Upper lobe of left lung (tissue), 6 donors: ENCODE results near the gene AKIRIN1. TPM values are rescaled to one million over a fixed set of nuclear protein-coding genes. Genes with fewer than 3 reads are reported as not detected.

Source experiments
- ATAC-seq, 2 donors: fragments of 200-7000 bp; cut with Tn5 transposase; one replicate each; pipeline ENCODE4 v1.9.1; 2022; ENCODE audit warnings: mild to moderate bottlenecking in 2 of 2, moderate library complexity in 2 of 2; ENCODE audit not compliant: low FRiP score in 2 of 2
- DNase-seq, 2 donors: peaks; one replicate each; pipeline ENCODE4 v3.0.0-alpha.2; 2019 to 2020
- H3K27ac ChIP-seq, 4 donors: fragments of 200-600 bp; sonication (generic); one replicate each; pipeline ENCODE4 v1.5.1; 2016 to 2019
- H3K27me3 ChIP-seq, 4 donors: fragments of 200-600 bp; sonication (generic); one replicate each; pipeline ENCODE4 v1.5.1; 2017 to 2019
- H3K36me3 ChIP-seq, 4 donors: fragments of 200-600 bp; sonication (generic); one replicate each; pipeline ENCODE4 v1.5.1; 2016 to 2019
- H3K4me1 ChIP-seq, 4 donors: fragments of 200-600 bp; sonication (generic); one replicate each; pipeline ENCODE4 v1.5.1; 2018 to 2019
- H3K4me3 ChIP-seq, 4 donors: fragments of 200-600 bp; sonication (generic); one replicate each; pipeline ENCODE4 v1.5.1; 2017 to 2019; ENCODE audit warnings: mild to moderate bottlenecking in 2 of 4, moderate library complexity in 1 of 4
- H3K9me3 ChIP-seq, 4 donors: fragments of 200-600 bp; sonication (generic); one replicate each; pipeline ENCODE4 v1.5.1; 2018 to 2019
- CTCF ChIP-seq, 6 experiments: fragments of 450-650 bp in 4 of 6; fragments of 200-600 bp in 2 of 6; sonication (generic) in 2 of 6; IDR thresholded peaks; one replicate each; pipeline ENCODE4 v1.5.1; 2016 to 2019; ENCODE audit warnings: antibody characterized with exemption in 6 of 6
- EP300 ChIP-seq, 4 donors: sonication (generic); formaldehyde crosslinking; IDR thresholded peaks; one replicate each; pipeline ENCODE4 v1.5.1; 2017; ENCODE audit warnings: antibody characterized with exemption in 4 of 4, control low read depth in 2 of 4
- POLR2A ChIP-seq, 4 donors: fragments of 450-650 bp; IDR thresholded peaks; one replicate each; pipeline ENCODE4 v1.5.1; 2016 to 2017; ENCODE audit warnings: antibody characterized with exemption in 4 of 4, mild to moderate bottlenecking in 2 of 4
- POLR2AphosphoS5 ChIP-seq, 2 donors: sonication (generic); formaldehyde crosslinking; IDR thresholded peaks; one replicate each; pipeline ENCODE4 v1.5.1; 2017; ENCODE audit warnings: antibody characterized with exemption in 2 of 2
- WGBS, 2 donors: methylation state at CpG; one replicate each; pipeline ENCODE4 v1.1.5; 2017 to 2018; 5-methylcytosine and 5-hydroxymethylcytosine counted together
- total RNA-seq, 6 donors: library from RNA; depleted of rRNA in 4 of 6; stranded (reverse); fragments of >200 nt in 4 of 6; gene quantifications; one replicate each; pipeline versions ENCODE4 v1.1.0 to v1.2.1, GENCODE V29; 2016 to 2021
- donor health status: DM: no; HTN: no; CAD: no; lungs with moderate emphysema.
- donor health status: DM: no; HTN: yes; CAD: no; lungs with severe emphysema.

Gene AKIRIN1
- total RNA-seq, 6 donors from 2014 or later, result 10.5 to 50.6 (median 37.8) TPM

GRCh38 chr1:39026866-39027507 lies 35.9 kb downstream of the AKIRIN1 start:
- H3K36me3 ChIP-seq, result peaks cover 4 to 35% (median 33%) of the 10 kb centered on the region in 4 donors
- no peaks in the 10 kb centered on the region for H3K9me3 ChIP-seq
- H3K4me3 ChIP-seq, result peak overlapping the region; percentile 44 to 79 (median 68)
- H3K27ac ChIP-seq, result peak overlapping the region; percentile 86 to 94 (median 93)
- no peak for TF ChIP-seq POLR2AphosphoS5 (IDR thresholded peaks at IDR 0.05)
- no peak for TF ChIP-seq EP300 (IDR thresholded peaks at IDR 0.05)
- no peak for TF ChIP-seq POLR2A (IDR thresholded peaks at IDR 0.05)
- no peak for TF ChIP-seq CTCF (IDR thresholded peaks at IDR 0.05)
- peaks cover 10 to 15% (median 12%) of the 10 kb centered on the region in 4 donors for H3K4me1 ChIP-seq
- ATAC-seq, result no peak
- DNase-seq, result peak in 1 of 2 donors; percentile 51
- 34 to 35% methylated on average over 20 to 30 of the region's 30 CpGs for WGBS, 2 donors
- no peaks in the 10 kb centered on the region for H3K27me3 ChIP-seq

GRCh38 chr1:39034114-39034654 lies 43.1 kb downstream of the AKIRIN1 start:
- ATAC-seq (no peak), DNase-seq (no peak)
- H3K9me3 ChIP-seq, result no peaks in the 10 kb centered on the region
- H3K4me3 ChIP-seq, result no peak overlapping the region
- H3K27ac ChIP-seq, result peak overlapping the region in 2 of 4 donors; percentile 24 to 26
- 51 to 68% methylated on average over 6 of the region's 6 CpGs for WGBS, 2 donors
- peaks cover 11 to 90% (median 70%) of the 10 kb centered on the region in 4 donors for H3K36me3 ChIP-seq
- TF ChIP-seq POLR2A (IDR thresholded peaks at IDR 0.05), result no peak
- no peak for TF ChIP-seq EP300 (IDR thresholded peaks at IDR 0.05)
- no peak for TF ChIP-seq CTCF (IDR thresholded peaks at IDR 0.05)
- TF ChIP-seq POLR2AphosphoS5 (IDR thresholded peaks at IDR 0.05), result no peak
- H3K27me3 ChIP-seq, result no peaks in the 10 kb centered on the region
- peaks cover 0 to 8% (median 0%) of the 10 kb centered on the region in 4 donors for H3K4me1 ChIP-seq

GRCh38 chr1:39036678-39037077 lies 45.6 kb downstream of the AKIRIN1 start:
- Histone ChIP-seq H3K36me3 (peaks cover 7 to 78% (median 47%) of the 10 kb centered on the region in 4 donors), H3K27ac (no peak overlapping the region), H3K4me1 (peaks cover 0 to 5% (median 0%) of the 10 kb centered on the region in 4 donors), H3K4me3 (no peak overlapping the region), H3K27me3 (no peaks in the 10 kb centered on the region), H3K9me3 (no peaks in the 10 kb centered on the region)
- ATAC-seq (no peak), DNase-seq (no peak)
- 95 to 98% methylated on average over 5 of the region's 5 CpGs for WGBS, 2 donors
- TF ChIP-seq POLR2AphosphoS5 (IDR thresholded peaks at IDR 0.05) (no peak), EP300 (IDR thresholded peaks at IDR 0.05) (no peak), CTCF (IDR thresholded peaks at IDR 0.05) (no peak)

- H3K4me3 ChIP-seq, result no peak overlapping the region
- DNase-seq (no peak), ATAC-seq (no peak)
- H3K27ac ChIP-seq, result no peak overlapping the region
- TF ChIP-seq POLR2A (IDR thresholded peaks at IDR 0.05), result no peak
- TF ChIP-seq CTCF (IDR thresholded peaks at IDR 0.05), result no peak
- TF ChIP-seq EP300 (IDR thresholded peaks at IDR 0.05), result no peak
- no peak for TF ChIP-seq POLR2AphosphoS5 (IDR thresholded peaks at IDR 0.05)
- H3K9me3 ChIP-seq, result no peaks in the 10 kb centered on the region
- WGBS, 2 donors, result 68 to 86% methylated on average over 3 of the region's 3 CpGs
- peaks cover 0 to 43% (median 3%) of the 10 kb centered on the region in 4 donors for H3K36me3 ChIP-seq
- H3K27me3 ChIP-seq, result no peaks in the 10 kb centered on the region
- no peaks in the 10 kb centered on the region for H3K4me1 ChIP-seq
These were observed 52.4 kb downstream of the AKIRIN1 start for GRCh38 chr1:39043513-39043912.
